ENCODE results near the gene ADGRV1.

DNA sequence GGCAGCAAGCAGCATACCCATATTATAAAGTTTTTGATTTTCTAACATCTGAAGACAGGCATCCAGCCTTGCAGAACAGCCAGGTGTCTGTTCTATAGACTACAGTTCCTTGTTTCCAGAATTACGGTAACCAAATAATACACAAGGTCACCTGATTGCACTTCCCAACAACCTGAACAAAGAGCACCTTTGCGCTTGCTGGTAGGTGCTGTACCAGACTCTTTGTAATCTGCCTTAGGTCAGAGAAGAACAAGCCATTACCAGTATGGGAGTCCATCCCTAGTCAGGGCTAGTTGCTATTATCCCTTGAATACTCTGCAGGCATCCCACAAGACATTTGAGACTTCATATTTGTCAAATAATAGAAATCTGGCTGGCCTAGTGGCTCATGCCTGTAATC, 568.3 kb downstream of the ADGRV1 start:
- TF ChIP-seq ZNF274 (IDR thresholded peaks at IDR 0.05; ENCODE audit: low read depth, low read length) (no peak), SUZ12 (IDR thresholded peaks at IDR 0.05; ENCODE audit: extremely low read depth, insufficient read depth, insufficient read length) (no peak)
